GM12878 (cell line): ENCODE measurements around the gene CD151. TPM values are rescaled to one million over a fixed set of nuclear protein-coding genes. Genes with fewer than 3 reads are reported as not detected.

Experiments
- ATAC-seq: fragments of 200-7000 bp; cut with Tn5 transposase; 3 replicates; pipeline ENCODE4 v1.9.1; 2020; ENCODE audit warnings: mild to moderate bottlenecking, moderate library complexity
- BruUV-seq: library from RNA; stranded (reverse); fragments of 400-500 nt; replicated peaks from 2 replicates; lab custom pipeline; 2021; lab: Mats Ljungman, UMichigan
- CTCF ChIA-PET: fragments of 300-600 bp; sonication (Branson Sonifier 250); formaldehyde crosslinking; extraction: SDS; loops from one replicate; lab custom pipeline; 2021; ENCODE audit warnings: inconsistent platforms; lab: Yijun Ruan, JAX
- POLR2A ChIA-PET: fragments of 350-600 bp; formaldehyde crosslinking; extraction: SDS; loops from one replicate; lab custom pipeline; 2021; ENCODE audit warnings: inconsistent platforms; lab: Charles Lee
- RAD21 ChIA-PET: fragments of 300-600 bp; sonication (Branson Sonifier 250); formaldehyde crosslinking; loops from one replicate; lab custom pipeline; 2023; ENCODE audit warnings: antibody characterized with exemption; ENCODE audit not compliant: unreplicated experiment; lab: Charles Lee
- SMC1A ChIA-PET: fragments of 300-600 bp; sonication (Branson Sonifier 250); formaldehyde crosslinking; loops from one replicate; lab custom pipeline; 2023; ENCODE audit not compliant: unreplicated experiment, uncharacterized antibody; lab: Charles Lee
- DNase-seq: peaks from one replicate; pipeline ENCODE4 v3.0.0-alpha.2; 2011; ENCODE audit warnings: low read depth, low spot score
- FAIRE-seq: peaks from 3 replicates; lab custom pipeline; 2011; peaks lifted over from hg19 to GRCh38; lab: Jason Lieb, UNC
- H2AFZ ChIP-seq: 2 replicates; pipeline ENCODE4 v1.6.0; 2011; ENCODE audit warnings: low read depth, low read length, control low read depth; ENCODE audit not compliant: control insufficient read depth
- H3K27ac ChIP-seq: 2 replicates; pipeline ENCODE4 v1.5.1; 2011; ENCODE audit warnings: control low read depth; ENCODE audit not compliant: control insufficient read depth, insufficient read depth
- H3K27me3 ChIP-seq, 2 experiments: replicated peaks in 1 of 2; 2 replicates each; pipeline versions ENCODE4 v1.6.0 to v1.6.1; 2011; ENCODE audit warnings: low read length in 1 of 2; ENCODE audit not compliant: control insufficient read depth in 2 of 2, insufficient read depth in 2 of 2
- H3K36me3 ChIP-seq, 2 experiments: 2 replicates each; pipeline ENCODE4 v1.5.1; 2011; ENCODE audit warnings: low read length in 1 of 2; ENCODE audit not compliant: control insufficient read depth in 2 of 2, insufficient read depth in 2 of 2
- H3K4me1 ChIP-seq: 2 replicates; pipeline ENCODE4 v1.6.1; 2011; ENCODE audit warnings: mild to moderate bottlenecking, low read length, moderate library complexity, mixed read lengths; ENCODE audit not compliant: control insufficient read depth, insufficient read depth
- H3K4me2 ChIP-seq: 2 replicates; pipeline ENCODE4 v1.6.0; 2011; ENCODE audit warnings: control low read depth; ENCODE audit not compliant: control insufficient read depth, insufficient read depth
- H3K4me3 ChIP-seq: fragments of 200-600 bp; sonication (generic); 2 replicates; pipeline ENCODE4 v1.5.1; 2016
- H3K79me2 ChIP-seq: 2 replicates; pipeline ENCODE4 v1.6.0; 2011; ENCODE audit warnings: low read length; ENCODE audit not compliant: control insufficient read depth, insufficient read depth
- H3K9ac ChIP-seq: 2 replicates; pipeline ENCODE4 v1.8.0; 2011; ENCODE audit warnings: low read length, control low read depth, mixed read lengths; ENCODE audit not compliant: control insufficient read depth, insufficient read depth
- H3K9me3 ChIP-seq: replicated peaks from 3 replicates; pipeline ENCODE4 v1.5.1; 2011; ENCODE audit warnings: mild to moderate bottlenecking, low read length; ENCODE audit not compliant: control insufficient read depth, insufficient read depth
- H4K20me1 ChIP-seq: 2 replicates; pipeline ENCODE4 v1.6.0; 2011; ENCODE audit not compliant: control insufficient read depth, insufficient read depth
- ASH2L ChIP-seq: fragments of 300-600, 200-600 bp; sonication (generic); IDR thresholded peaks from 2 replicates; pipeline ENCODE4 v1.6.1; 2017; ENCODE audit warnings: low read depth, mild to moderate bottlenecking, borderline replicate concordance
- CREB1 ChIP-seq: IDR thresholded peaks from 2 replicates; pipeline ENCODE4 v1.6.1; 2012; ENCODE audit warnings: low read depth, mild to moderate bottlenecking, inconsistent platforms
- HDAC2 ChIP-seq: fragments of 200-600 bp; sonication (generic); IDR thresholded peaks from 2 replicates; pipeline ENCODE4 v1.6.1; 2017
- MEF2B ChIP-seq: fragments of 450-650 bp; IDR thresholded peaks from 2 replicates; pipeline ENCODE4 v1.6.1; 2018; ENCODE audit warnings: mild to moderate bottlenecking, moderate library complexity; ENCODE audit not compliant: partially characterized antibody, poor library complexity, severe bottlenecking
- MTA2 ChIP-seq: fragments of 450-650 bp; IDR thresholded peaks from 2 replicates; pipeline ENCODE4 v1.6.1; 2016; ENCODE audit warnings: low read depth, mild to moderate bottlenecking, moderate library complexity
- SIN3A ChIP-seq: IDR thresholded peaks from 2 replicates; pipeline ENCODE4 v1.6.1; 2012; ENCODE audit warnings: low read depth, low read length, improper control_type of control experiment
- TCF12 ChIP-seq: IDR thresholded peaks from 2 replicates; pipeline ENCODE4 v1.6.1; 2011; ENCODE audit warnings: low read depth, mild to moderate bottlenecking, low read length
- WGBS: methylation state at CpG from one replicate; pipeline ENCODE4 v1.1.6; 2016; ENCODE audit warnings: low lambda C conversion rate; ENCODE audit not compliant: insufficient replicate concordance, insufficient coverage; ENCODE audit errors: missing lambda C conversion rate; 5-methylcytosine and 5-hydroxymethylcytosine counted together
- in situ Hi-C: fragments of 300-500 bp; cut with MboI; formaldehyde crosslinking; loops from 9 replicates; pipeline ENCODE4 v1.14.3; 2018; ENCODE audit warnings: mixed read lengths
- intact Hi-C: fragments of 100-400 bp; cut with micrococcal nuclease; formaldehyde crosslinking; loops from one replicate; pipeline ENCODE4 v1.14.2; 2022; ENCODE audit not compliant: unreplicated experiment
- polyA plus RNA-seq, 11 experiments: library from polyadenylated mRNA; depleted of rRNA in 4 of 11; unstranded in 6 of 11; stranded (reverse) in 5 of 11; fragments of >200 nt; fragmentation: Nextera tagmentation in 4 of 11; fragmentation: Illumina TruSeq in 1 of 11; extraction: Ambion mirVana in 4 of 11; extraction: Trizol in 1 of 11; gene quantifications; 1 replicate in 1 of 11; 2 replicates in 10 of 11; pipeline versions ENCODE4 v1.2.1 to v1.2.3, GENCODE V29; 2011 to 2016; ENCODE audit warnings: inconsistent platforms in 2 of 11, missing spikeins in 2 of 11, low read depth in 1 of 11
- total RNA-seq, 4 experiments: library from RNA; depleted of rRNA in 3 of 4; stranded (reverse); fragments of >200 nt in 3 of 4; fragmentation: Illumina TruSeq in 1 of 4; extraction: Trizol in 1 of 4; gene quantifications; 2 replicates each; pipeline versions ENCODE4 v1.2.1 to v1.2.3, GENCODE V29; 2013 to 2021

CD151 gene
- total and polyA plus RNA-seq, 10 of the 15 experiments (the other 5 are each of a cell fraction or from before 2014, with no cell fraction given) = 0.52 to 41.7 (median 14.7) TPM

DNA sequence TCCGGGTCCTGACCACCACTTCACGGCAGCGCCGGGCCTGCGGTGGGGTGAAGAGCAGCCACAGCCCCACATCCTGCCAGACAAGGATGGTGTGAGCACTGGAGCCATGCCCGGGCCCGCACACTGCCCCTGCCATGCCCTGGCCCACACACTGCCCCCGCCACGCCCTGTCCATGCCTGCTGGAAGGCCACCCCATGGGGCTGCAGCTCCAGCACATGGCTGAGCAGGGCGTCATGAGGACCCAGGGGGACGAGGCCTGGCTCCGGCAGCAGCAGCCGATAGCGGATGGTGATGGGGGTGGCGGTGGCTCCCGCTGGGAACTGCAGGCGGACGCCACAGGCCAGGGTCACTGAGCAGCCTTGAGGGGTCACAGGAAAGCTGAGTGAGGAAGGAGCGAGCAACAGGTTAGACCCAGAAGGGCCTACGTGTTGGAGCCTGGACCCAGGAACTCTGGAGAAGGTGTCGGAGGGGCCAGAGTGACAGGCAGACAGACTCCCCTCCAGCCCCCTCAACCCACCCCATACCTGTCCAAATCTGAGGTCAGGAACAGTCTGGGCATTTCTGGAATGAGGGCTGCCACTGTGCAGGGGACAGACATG is 30.6 kb upstream of the CD151 start (continued):
- TF ChIP-seq MEF2B = no peak

DNA sequence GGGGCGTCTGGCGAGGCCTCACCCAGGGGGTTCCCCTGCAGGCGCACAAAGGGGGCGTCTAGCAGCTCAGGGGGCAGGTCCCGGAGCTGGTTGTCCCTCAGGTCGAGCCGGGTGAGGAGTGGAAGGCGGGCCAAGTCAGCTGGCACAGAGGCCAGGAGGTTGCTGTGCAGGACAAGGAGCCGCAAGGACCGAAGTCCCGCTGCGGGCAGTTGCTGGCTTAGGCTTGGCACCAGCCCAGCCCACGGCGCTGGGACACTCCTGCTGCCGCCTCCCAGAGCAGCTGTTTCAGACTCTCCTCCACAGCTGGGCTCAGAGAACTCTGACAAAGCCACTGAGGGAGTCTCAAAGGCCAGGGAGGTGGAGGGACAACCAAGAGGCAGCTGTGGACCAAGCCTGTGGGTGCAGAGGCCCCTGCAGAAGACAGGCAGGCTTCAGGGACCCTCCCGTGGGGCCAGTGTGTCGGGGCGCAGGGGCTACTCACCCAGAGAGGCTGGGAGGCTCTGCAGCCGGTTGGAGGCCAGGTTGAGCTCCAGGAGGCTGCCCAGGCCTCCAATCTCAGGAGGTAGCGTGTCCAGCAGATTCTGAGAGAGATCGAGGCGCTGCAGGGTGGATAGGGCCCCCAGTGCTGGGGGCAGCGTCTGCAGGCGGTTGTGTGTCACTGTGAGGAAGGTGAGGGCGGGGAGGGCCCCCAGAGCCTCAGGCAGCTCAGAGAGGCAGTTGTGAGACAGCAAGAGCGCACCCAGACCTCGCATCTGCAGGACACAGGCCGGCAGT is 29.9 kb upstream of the CD151 start:
- ATAC-seq = no peak
- DNase-seq = no peak
- SMC1A ChIA-PET = no interaction called here
- Histone ChIP-seq H3K79me2 (peaks cover 12% of the 10 kb centered on the region), H3K27me3 (no peaks in the 10 kb centered on the region), H3K9ac (no peak overlapping the region), H3K4me2 (peak overlapping the region; percentile 95; the same call in 1 of the 2 replicates), H3K9me3 (no peaks in the 10 kb centered on the region), H3K4me1 (peaks cover 12% of the 10 kb centered on the region), H2AFZ (no peak overlapping the region), H3K36me3 (peaks cover 0 to 10% of the 10 kb centered on the region in 2 experiments; a peak in 2 of 4 replicates), H3K4me3 (no peak overlapping the region), H4K20me1 (no peaks in the 10 kb centered on the region), H3K27ac (no peak overlapping the region)
- TF ChIP-seq ASH2L = no peak
- TF ChIP-seq SIN3A = no peak
- TF ChIP-seq TCF12 = no peak
- TF ChIP-seq CREB1 = no peak
- TF ChIP-seq HDAC2 = no peak
- no peak for TF ChIP-seq MTA2
- in situ Hi-C loops (loop anchor here (25.0 kb wide), 1 partner anchor 1584 kb away; the partner anchor contains the start of gene CD81), intact Hi-C loops (no loop called here)
- WGBS = 93% methylated on average over 28 of the region's 28 CpGs
- CTCF ChIA-PET = no interaction called here
- RAD21 ChIA-PET = no interaction called here
- POLR2A ChIA-PET = interaction anchor here (2.7 kb wide), 1 partner anchor 17 kb away, joined by 9 read pairs; the partner anchor contains the start of gene PNPLA2
- BruUV-seq = no TSS peak
- FAIRE-seq = no peak
